Measurements from ENCODE around the gene AGPAT2. TPM values are rescaled to one million over a fixed set of nuclear protein-coding genes. Genes with fewer than 3 reads are reported as not detected.
"Not testable (repeated sequence)": the region's sequence is repeated elsewhere in the genome, so short reads cannot be mapped to it uniquely, and the experiment has no call there.

Gene AGPAT2
- total and polyA plus RNA-seq, 2 donors from 2014 or later, result 73.4 to 83.6 TPM

DNA sequence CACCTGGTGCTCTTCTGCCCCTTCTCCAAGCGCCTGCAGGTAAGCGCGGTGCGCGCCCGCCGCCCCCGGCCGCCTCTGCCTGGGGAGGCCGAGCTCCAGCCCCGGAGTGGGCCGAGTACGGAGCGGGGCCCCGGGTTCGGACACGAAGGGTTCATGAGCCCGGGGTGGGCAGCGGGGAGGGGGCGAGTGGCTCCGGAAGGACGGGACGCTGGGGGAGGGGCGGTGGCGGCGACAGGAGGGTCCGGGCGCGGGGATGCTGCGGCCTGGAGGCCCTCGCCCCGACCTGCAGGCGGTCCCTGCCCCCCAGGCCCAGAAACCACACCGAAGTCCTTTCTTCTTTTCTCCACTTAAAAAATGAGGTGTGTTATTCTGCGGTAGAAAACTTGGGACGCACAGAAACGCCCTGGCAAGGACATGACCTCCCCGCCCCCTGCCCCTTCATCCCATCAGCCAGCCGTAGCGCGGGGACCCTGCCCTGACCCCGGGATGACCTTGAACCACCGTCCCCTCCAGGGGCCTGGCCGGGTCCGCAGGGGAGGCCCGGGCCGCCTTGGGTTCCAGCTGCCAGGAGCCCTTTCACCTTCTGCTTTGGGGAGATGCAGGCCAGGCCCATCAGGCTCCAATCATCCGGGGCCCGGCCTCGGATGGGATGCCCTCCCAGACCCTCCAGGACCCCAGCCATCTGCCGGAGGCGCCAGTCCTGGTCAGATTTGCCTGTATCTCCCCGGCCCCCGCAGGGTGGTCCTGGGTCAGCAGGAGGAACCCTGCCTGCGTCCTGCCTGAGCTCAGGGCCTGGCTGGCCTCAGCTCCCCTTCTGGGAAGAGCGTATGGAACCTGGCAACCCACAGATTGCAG, 25.7 kb upstream of the AGPAT2 start:
- peak in 1 of 5 donors; percentile 84 for DNase-seq
- Histone ChIP-seq H3K27ac (ENCODE audit: low read depth in 2 of 2, low read length in 2 of 2) (peak overlapping the region; percentile 23 to 57), H3K4me3 (ENCODE audit: low read length in 3 of 3) (peak overlapping the region; percentile 26 to 53 (median 34)), H3K36me3 (ENCODE audit: control insufficient read depth in 2 of 3, insufficient read depth in 3 of 3, low read length in 3 of 3) (no peaks in the 10 kb centered on the region), H3K4me1 (ENCODE audit: control insufficient read depth in 2 of 3, insufficient read depth in 2 of 3, low read depth in 1 of 3, low read length in 3 of 3) (peaks cover 0 to 24% (median 0%) of the 10 kb centered on the region in 3 donors), H3K27me3 (ENCODE audit: control insufficient read depth, insufficient read depth, low read length) (no peaks in the 10 kb centered on the region), H3K9ac (ENCODE audit: low read length in 3 of 3) (peak overlapping the region in 2 of 3 donors; percentile 16 to 19), H3K9me3 (ENCODE audit: control insufficient read depth in 2 of 3, insufficient read depth in 1 of 3, low read length in 3 of 3) (no peaks in the 10 kb centered on the region)
- intact Hi-C loops (cut with DNase I), result no loop called here
- FAIRE-seq, result no peak
- no peak for TF ChIP-seq CTCF (IDR thresholded peaks at IDR 0.05; ENCODE audit: borderline replicate concordance, extremely low read depth, insufficient read depth)

DNA sequence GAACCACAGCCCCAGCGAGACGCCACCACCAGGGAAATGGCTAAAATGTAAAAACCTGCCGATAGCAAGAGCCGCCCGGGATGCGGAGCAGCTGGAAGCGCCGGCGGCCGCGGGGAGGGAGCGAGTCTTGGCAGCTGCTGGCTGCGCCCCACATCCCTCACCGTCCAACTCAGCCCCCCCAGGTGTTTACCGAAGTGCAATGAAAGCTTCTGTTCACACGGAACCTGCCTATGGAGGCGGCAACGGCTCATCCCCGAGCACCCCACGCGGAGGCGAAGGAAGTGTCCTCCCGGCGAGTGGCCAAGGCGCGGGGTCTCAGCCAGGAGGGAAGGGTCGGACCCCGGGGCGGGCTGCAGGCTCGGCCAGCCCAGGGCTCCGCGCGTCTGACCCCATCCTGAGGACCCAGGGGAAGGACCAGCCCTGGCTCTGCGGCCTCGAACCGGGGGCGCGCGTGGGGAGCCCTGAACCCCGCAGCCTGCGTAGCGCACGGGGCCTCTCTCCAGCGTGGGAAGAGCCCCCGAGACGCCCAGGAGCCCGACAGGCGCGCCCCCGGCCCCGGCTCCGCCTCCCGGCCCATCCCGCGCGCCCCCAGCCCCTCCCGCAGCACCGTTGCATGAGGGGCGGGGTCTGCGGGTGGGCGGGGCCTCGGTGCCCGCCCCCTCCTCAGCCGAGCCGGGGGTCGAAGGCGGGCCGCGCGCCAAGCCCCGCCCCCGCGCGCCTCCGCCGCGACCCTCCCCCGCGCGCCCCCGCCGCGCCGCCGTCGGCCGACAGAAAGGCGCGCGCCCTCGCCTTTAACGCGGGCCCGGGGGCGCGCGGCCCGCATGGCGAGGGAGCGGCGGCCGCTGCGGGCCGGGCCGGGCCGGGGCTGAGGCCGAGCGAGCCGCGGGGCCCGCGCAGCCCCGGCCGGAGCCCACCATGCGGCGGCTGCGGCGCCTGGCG, 24.8 kb upstream of the AGPAT2 start, which contains the start of gene DIPK1B:
Gene DIPK1B, plus strand, starts transcription at position 822 of the 939 bp plus-strand sequence. Its CDS starts 94 bp downstream, at position 916.
- Histone ChIP-seq H3K4me3 (ENCODE audit: low read length in 3 of 3) (peak within 1 kb of the TSS; percentile 26 to 53 (median 34)), H3K4me1 (ENCODE audit: control insufficient read depth in 2 of 3, insufficient read depth in 2 of 3, low read depth in 1 of 3, low read length in 3 of 3) (peaks cover 0 to 24% (median 0%) of the 10 kb centered on the region in 3 donors), H3K27me3 (ENCODE audit: control insufficient read depth, insufficient read depth, low read length) (no peaks in the 10 kb centered on the region), H3K36me3 (ENCODE audit: control insufficient read depth in 2 of 3, insufficient read depth in 3 of 3, low read length in 3 of 3) (no peaks in the 10 kb centered on the region), H3K27ac (ENCODE audit: low read depth in 2 of 2, low read length in 2 of 2) (peak within 1 kb of the TSS; percentile 23 to 57), H3K9ac (ENCODE audit: low read length in 3 of 3) (peak within 1 kb of the TSS in 2 of 3 donors; percentile 16 to 19), H3K9me3 (ENCODE audit: control insufficient read depth in 2 of 3, insufficient read depth in 1 of 3, low read length in 3 of 3) (no peaks in the 10 kb centered on the region)
- FAIRE-seq, result no peak
- no peak for TF ChIP-seq CTCF (IDR thresholded peaks at IDR 0.05; ENCODE audit: borderline replicate concordance, extremely low read depth, insufficient read depth)
- intact Hi-C loops (cut with DNase I), result no loop called here
- peak in 4 of 5 donors; percentile 64 to 88 (median 75) for DNase-seq

GRCh38 chr9:136711219-136711648, 24.0 kb upstream of the AGPAT2 start:
- DNase-seq; H3K4me3 ChIP-seq (ENCODE audit: low read length in 3 of 3); H3K9ac ChIP-seq (ENCODE audit: low read length in 3 of 3); intact Hi-C loops (cut with DNase I); FAIRE-seq; H3K36me3 ChIP-seq (ENCODE audit: control insufficient read depth in 2 of 3, insufficient read depth in 3 of 3, low read length in 3 of 3); H3K27ac ChIP-seq (ENCODE audit: low read depth in 2 of 2, low read length in 2 of 2); H3K27me3 ChIP-seq (ENCODE audit: control insufficient read depth, insufficient read depth, low read length); H3K9me3 ChIP-seq (ENCODE audit: control insufficient read depth in 2 of 3, insufficient read depth in 1 of 3, low read length in 3 of 3): not testable (repeated sequence)
- H3K4me1 ChIP-seq (ENCODE audit: control insufficient read depth in 2 of 3, insufficient read depth in 2 of 3, low read depth in 1 of 3, low read length in 3 of 3), result peaks cover 0 to 24% (median 0%) of the 10 kb centered on the region in 3 donors

Data from kidney (tissue), 14 donors.